K562 (cell line): ENCODE measurements around the gene TPX2. TPM values are rescaled to one million over a fixed set of nuclear protein-coding genes. Genes with fewer than 3 reads are reported as not detected.

Experiments used
- ARID2 ChIP-seq: fragments of 450-650 bp; IDR thresholded peaks from 2 replicates; pipeline ENCODE4 v1.6.1; 2017; ENCODE audit warnings: antibody characterized with exemption, mild to moderate bottlenecking
- ARNT ChIP-seq, 2 experiments: fragments of 450-650 bp; IDR thresholded peaks; 2 replicates each; pipeline ENCODE4 v1.6.1; 2016; ENCODE audit warnings: mild to moderate bottlenecking in 1 of 2
- CBFA2T2 ChIP-seq: fragments of 450-650 bp; conservative IDR thresholded peaks from 2 replicates; pipeline ENCODE4 v1.6.1; 2017; ENCODE audit warnings: mild to moderate bottlenecking
- CBX8 ChIP-seq: fragments of 200-600 bp; sonication (generic); IDR thresholded peaks from 2 replicates; pipeline ENCODE4 v1.6.1; 2012; ENCODE audit warnings: borderline replicate concordance, mixed run types, low read depth, mild to moderate bottlenecking, moderate library complexity, mixed read lengths, low read length, control low read depth, inconsistent platforms; ENCODE audit not compliant: poor library complexity, severe bottlenecking; ENCODE audit errors: extremely low read depth
- CC2D1A ChIP-seq: fragments of 450-650 bp; IDR thresholded peaks from 2 replicates; pipeline ENCODE4 v1.6.1; 2017; ENCODE audit warnings: mild to moderate bottlenecking
- CHD2 ChIP-seq: IDR thresholded peaks from 2 replicates; pipeline ENCODE4 v1.6.1; 2011; ENCODE audit warnings: low read depth, low read length
- DDX20 ChIP-seq: fragments of 450-650 bp; IDR thresholded peaks from 2 replicates; pipeline ENCODE4 v1.6.1; 2016; ENCODE audit warnings: missing genetic modification characterization, low read depth, mild to moderate bottlenecking, missing compliant biosample characterization, moderate library complexity
- DIDO1 ChIP-seq: fragments of 450-650 bp; IDR thresholded peaks from 2 replicates; pipeline ENCODE4 v1.6.1; 2016; ENCODE audit warnings: low read depth, missing biosample characterization, missing genetic modification characterization
- DPF2 ChIP-seq: fragments of 450-650 bp; IDR thresholded peaks from 2 replicates; pipeline ENCODE4 v1.6.1; 2016
- ETV1 ChIP-seq: fragments of 450-650 bp; conservative IDR thresholded peaks from 2 replicates; pipeline ENCODE4 v1.6.1; 2016; ENCODE audit warnings: missing genetic modification characterization, control low read depth, low read depth, missing compliant biosample characterization
- ETV6 ChIP-seq, 3 experiments: fragments of 150-350 bp in 1 of 3; sonication (generic) in 1 of 3; formaldehyde crosslinking in 1 of 3; IDR thresholded peaks; 2 replicates each; pipeline versions ENCODE4 v1.6.1 to v1.8.0; 2014 to 2022; ENCODE audit warnings: borderline replicate concordance in 2 of 3, low read depth in 2 of 3, antibody characterized with exemption in 1 of 3, low read length in 1 of 3, mild to moderate bottlenecking in 1 of 3, missing genetic modification reagents in 1 of 3
- EWSR1 ChIP-seq: fragments of 450-650 bp; IDR thresholded peaks from 2 replicates; pipeline ENCODE4 v1.6.1; 2018; ENCODE audit warnings: borderline replicate concordance, mild to moderate bottlenecking, low read depth, moderate library complexity; ENCODE audit not compliant: partially characterized antibody
- JUN ChIP-seq, 2 experiments: sonication (generic) in 1 of 2; formaldehyde crosslinking in 1 of 2; IDR thresholded peaks; 2 replicates each; pipeline versions ENCODE4 v1.6.1 to v1.8.0; 2012 to 2022; ENCODE audit warnings: borderline replicate concordance in 2 of 2, mild to moderate bottlenecking in 2 of 2, improper control_type of control experiment in 1 of 2, low read depth in 1 of 2, low read length in 1 of 2, missing genetic modification reagents in 1 of 2
- MAX ChIP-seq: sonication (generic); formaldehyde crosslinking; IDR thresholded peaks from 2 replicates; pipeline ENCODE4 v1.9.0; 2022; ENCODE audit warnings: mild to moderate bottlenecking, missing genetic modification reagents
- MAZ ChIP-seq, 2 experiments: fragments of 450-650 bp in 1 of 2; sonication (generic) in 1 of 2; formaldehyde crosslinking; IDR thresholded peaks in 1 of 2; conservative IDR thresholded peaks in 1 of 2; 2 replicates each; pipeline versions ENCODE4 v1.4.0 to v1.5.0; 2020; ENCODE audit warnings: mild to moderate bottlenecking in 1 of 2, missing genetic modification reagents in 1 of 2
- MITF ChIP-seq: IDR thresholded peaks from 2 replicates; pipeline ENCODE4 v1.6.1; 2014; ENCODE audit warnings: antibody characterized with exemption
- MTA3 ChIP-seq: fragments of 450-650 bp; formaldehyde crosslinking; IDR thresholded peaks from 2 replicates; pipeline ENCODE4 v1.6.1; 2017; ENCODE audit warnings: mild to moderate bottlenecking, borderline replicate concordance
- PCBP1 ChIP-seq: fragments of 200-400 bp; formaldehyde crosslinking; IDR thresholded peaks from 2 replicates; pipeline ENCODE4 v1.6.1; 2018; ENCODE audit warnings: mild to moderate bottlenecking, low read depth, low read length; ENCODE audit not compliant: poor library complexity, severe bottlenecking
- PHF21A ChIP-seq: fragments of 450-650 bp; IDR thresholded peaks from 2 replicates; pipeline ENCODE4 v1.6.1; 2017; ENCODE audit warnings: low read depth, borderline replicate concordance
- RB1 ChIP-seq: fragments of 450-650 bp; IDR thresholded peaks from 2 replicates; pipeline ENCODE4 v1.6.1; 2017; ENCODE audit warnings: low read depth, mild to moderate bottlenecking
- RCOR1 ChIP-seq, 2 experiments: IDR thresholded peaks; 2 replicates each; pipeline ENCODE4 v1.6.1; 2012; ENCODE audit warnings: low read depth in 2 of 2, low read length in 2 of 2, borderline replicate concordance in 1 of 2, improper control_type of control experiment in 1 of 2
- SREBF2 ChIP-seq: sonication (generic); formaldehyde crosslinking; IDR thresholded peaks from 2 replicates; pipeline ENCODE4 v1.4.0; 2020; ENCODE audit warnings: mild to moderate bottlenecking, missing genetic modification reagents
- TCF3 ChIP-seq: sonication (generic); formaldehyde crosslinking; IDR thresholded peaks from 2 replicates; pipeline ENCODE4 v1.4.0; 2020; ENCODE audit warnings: mild to moderate bottlenecking, missing genetic modification reagents
- ZFX ChIP-seq: sonication (generic); formaldehyde crosslinking; IDR thresholded peaks from 2 replicates; pipeline ENCODE4 v1.8.0; 2022; ENCODE audit warnings: mild to moderate bottlenecking, missing genetic modification reagents, moderate library complexity
- ZNF354B ChIP-seq: fragments of 250-450 bp; sonication (Bioruptor Pico); IDR thresholded peaks from 2 replicates; pipeline ENCODE4 v1.4.0; 2020
- ZNF696 ChIP-seq: fragments of 250-450 bp; sonication (Bioruptor Pico); conservative IDR thresholded peaks from 2 replicates; pipeline ENCODE4 v1.4.0; 2020; ENCODE audit warnings: mild to moderate bottlenecking, moderate library complexity
- ZNF79 ChIP-seq: fragments of 250-450 bp; sonication (Bioruptor Pico); IDR thresholded peaks from 2 replicates; pipeline ENCODE4 v1.4.0; 2020; ENCODE audit warnings: low read depth, mild to moderate bottlenecking, moderate library complexity
- polyA plus RNA-seq, 8 experiments: library from polyadenylated mRNA; depleted of rRNA in 4 of 8; stranded (reverse) in 5 of 8; unstranded in 3 of 8; fragments of >200 nt; fragmentation: Nextera tagmentation in 2 of 8; fragmentation: Illumina TruSeq in 1 of 8; extraction: Ambion mirVana in 2 of 8; extraction: Trizol in 1 of 8; gene quantifications; 2 replicates each; pipeline versions ENCODE4 v1.2.1 to v1.2.3, GENCODE V29; 2011 to 2014; ENCODE audit warnings: inconsistent platforms in 1 of 8, missing spikeins in 1 of 8
- total RNA-seq, 7 experiments: library from RNA; depleted of rRNA in 6 of 7; stranded (reverse); fragments of >200 nt in 6 of 7; fragmentation: Illumina TruSeq in 2 of 7; extraction: Trizol in 2 of 7; gene quantifications; 2 replicates each; pipeline versions ENCODE4 v1.2.1 to v1.2.3, GENCODE V29; 2011 to 2021; ENCODE audit warnings: low replicate concordance in 1 of 7

Gene TPX2
- total and polyA plus RNA-seq, 9 of the 15 experiments (the other 6 are each of a cell fraction or from before 2014, with no cell fraction given): 48.0 to 241 (median 133) TPM

- TF ChIP-seq ETV6 (IDR thresholded peaks at IDR 0.05; ENCODE audit: borderline replicate concordance in 1 of 2, low read depth in 2 of 2, low read length in 1 of 2): no peak
- no peak for TF ChIP-seq ETV6 (CRISPR knock-in tag; IDR thresholded peaks at IDR 0.05; ENCODE audit: borderline replicate concordance)
- TF ChIP-seq MAX (CRISPR knock-in tag): no peak
- TF ChIP-seq ARID2: peak; percentile 82
- TF ChIP-seq EWSR1: no peak
- no peak for TF ChIP-seq ZNF354B (CRISPR knock-in tag)
- TF ChIP-seq RCOR1 (IDR thresholded peaks at IDR 0.05; ENCODE audit: borderline replicate concordance in 1 of 2, low read depth in 2 of 2, low read length in 2 of 2): peak in 1 of 2 experiments; percentile 71; a peak in 2 of 4 replicates
- no peak for TF ChIP-seq CBX8
- no peak for TF ChIP-seq CBFA2T2
- TF ChIP-seq RB1: peak; percentile 91
- TF ChIP-seq TCF3 (CRISPR knock-in tag): no peak
- TF ChIP-seq DDX20 (tag): no peak
- no peak for TF ChIP-seq ZNF696 (CRISPR knock-in tag)
- TF ChIP-seq ETV1 (tag): no peak
- TF ChIP-seq CC2D1A: peak; percentile 71
- TF ChIP-seq ARNT (IDR thresholded peaks at IDR 0.05): no peak
- TF ChIP-seq ZNF79 (CRISPR knock-in tag): no peak
- no peak for TF ChIP-seq MITF
- TF ChIP-seq MAZ (CRISPR knock-in tag; conservative IDR thresholded peaks at IDR 0.05 in 1 of 2, IDR thresholded peaks at IDR 0.05 in 1 of 2): 0 out of 4 replicates have a peak, but pooled peaks of 1 of the 2 experiments have one; percentile 36
- no peak for TF ChIP-seq ZFX
- TF ChIP-seq CHD2: no peak
- peak; percentile 95 for TF ChIP-seq PHF21A
- TF ChIP-seq MTA3: no peak
- no peak for TF ChIP-seq DIDO1 (tag)
- 0 out of 2 replicates have a peak, but pooled peaks have one; percentile 30 for TF ChIP-seq JUN (IDR thresholded peaks at IDR 0.05; ENCODE audit: borderline replicate concordance, low read depth, low read length)
- no peak for TF ChIP-seq JUN (CRISPR knock-in tag; IDR thresholded peaks at IDR 0.05; ENCODE audit: borderline replicate concordance)
- TF ChIP-seq SREBF2: no peak
- TF ChIP-seq DPF2: no peak
- TF ChIP-seq PCBP1: peak; percentile 32
Observed at GRCh38 chr20:31822421-31823330, 83.6 kb downstream of the TPX2 start (continued).
